ENCODE results near the gene ZBTB21.
"Not testable (repeated sequence)": the region's sequence is repeated elsewhere in the genome, so short reads cannot be mapped to it uniquely, and the experiment has no call there.

The ZBTB21 gene

DNA sequence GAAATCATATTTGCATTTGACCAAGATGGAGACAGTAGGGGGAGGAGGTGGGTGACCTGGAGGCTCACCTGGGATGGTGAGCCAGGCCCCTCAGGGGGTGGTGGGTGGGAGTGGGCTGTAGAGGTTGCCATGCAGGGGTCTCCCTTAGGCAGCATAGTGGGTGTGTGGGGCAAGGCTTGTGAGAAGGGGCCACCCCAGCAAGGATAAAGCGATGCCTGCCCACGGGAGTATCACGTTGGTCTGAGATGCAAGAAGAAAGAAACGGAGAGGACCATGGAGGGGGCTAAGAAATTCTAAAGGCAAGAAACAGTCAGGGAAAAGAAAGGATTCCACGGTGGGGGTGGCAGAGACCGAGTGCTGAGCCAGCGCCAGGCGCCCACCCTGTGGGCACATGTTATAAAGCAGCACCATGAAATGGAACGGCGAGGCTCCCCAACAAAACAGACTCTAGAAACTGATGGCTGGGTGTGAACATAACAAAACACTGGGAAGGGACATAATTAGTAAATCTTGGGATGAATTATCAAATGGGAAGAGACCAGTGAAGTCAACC is 44.6 kb downstream of the ZBTB21 start:
- DNase-seq = no peak

DNA sequence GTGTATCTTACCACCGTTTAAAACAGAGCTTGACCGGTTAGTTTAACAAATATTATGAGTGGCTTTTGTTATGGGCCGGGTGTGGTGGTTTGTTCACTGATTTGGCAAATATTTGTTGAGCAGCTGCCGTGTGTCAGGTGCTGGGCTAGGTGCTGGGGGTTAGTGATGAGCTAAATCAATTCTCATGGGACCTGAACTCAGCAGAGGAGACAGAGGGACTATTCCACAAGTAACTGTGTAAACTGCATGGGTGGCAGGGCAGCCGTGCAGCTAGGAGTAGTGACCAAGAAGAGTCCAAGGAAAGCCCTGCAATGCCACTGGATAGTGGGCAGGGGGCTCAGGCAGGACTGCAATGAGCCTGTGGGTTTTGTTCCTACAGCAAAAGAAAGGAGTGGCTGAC is 45.1 kb downstream of the ZBTB21 start:
- no peak for DNase-seq

DNA sequence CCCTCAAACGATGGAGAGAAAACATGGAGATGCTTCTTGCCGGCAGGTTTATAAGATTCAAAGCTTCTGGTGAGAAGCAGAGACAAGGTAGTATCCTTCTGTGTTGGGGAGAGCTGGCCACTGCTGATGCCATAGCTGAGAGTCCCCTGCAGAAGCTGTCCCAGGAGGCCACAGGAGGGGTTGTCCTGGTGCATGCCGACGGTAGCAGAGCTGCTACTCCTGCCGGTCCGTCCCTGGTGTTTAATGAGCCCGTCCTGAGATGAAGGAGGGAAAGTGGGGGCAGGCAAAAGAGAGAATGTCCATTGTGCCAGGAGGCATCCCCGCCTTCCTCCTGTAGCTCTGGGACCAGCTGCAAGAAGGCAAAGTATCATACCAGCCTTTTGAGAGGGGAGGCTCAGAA is 46.0 kb downstream of the ZBTB21 start:
- no peak for DNase-seq

DNA sequence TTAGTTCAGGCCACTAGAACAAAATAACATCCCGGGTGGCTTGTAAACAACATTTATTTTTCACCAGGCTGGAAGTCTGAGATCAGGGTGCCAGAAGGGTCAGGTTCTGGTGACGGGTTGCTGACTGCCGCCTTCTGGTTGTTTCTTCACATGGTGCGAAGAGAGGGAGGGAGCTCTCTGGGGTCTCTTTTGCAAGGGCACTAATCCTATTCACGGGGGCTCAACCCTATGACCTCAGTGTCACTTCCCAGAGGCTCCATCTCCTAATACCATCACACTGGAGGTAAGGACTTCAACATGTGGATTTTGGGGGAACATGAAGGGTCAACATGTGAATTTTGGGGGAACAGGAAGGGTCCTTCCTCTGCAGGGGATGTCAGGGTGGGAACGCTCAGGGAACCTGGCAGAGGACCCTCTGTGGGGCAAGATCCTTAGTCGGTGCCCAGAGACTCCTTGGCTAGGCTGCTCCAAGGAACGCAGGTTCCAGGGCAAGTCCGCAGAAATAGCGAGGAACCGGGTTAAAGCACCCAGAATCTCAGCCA is 47.7 kb downstream of the ZBTB21 start:
- DNase-seq = no peak

DNA sequence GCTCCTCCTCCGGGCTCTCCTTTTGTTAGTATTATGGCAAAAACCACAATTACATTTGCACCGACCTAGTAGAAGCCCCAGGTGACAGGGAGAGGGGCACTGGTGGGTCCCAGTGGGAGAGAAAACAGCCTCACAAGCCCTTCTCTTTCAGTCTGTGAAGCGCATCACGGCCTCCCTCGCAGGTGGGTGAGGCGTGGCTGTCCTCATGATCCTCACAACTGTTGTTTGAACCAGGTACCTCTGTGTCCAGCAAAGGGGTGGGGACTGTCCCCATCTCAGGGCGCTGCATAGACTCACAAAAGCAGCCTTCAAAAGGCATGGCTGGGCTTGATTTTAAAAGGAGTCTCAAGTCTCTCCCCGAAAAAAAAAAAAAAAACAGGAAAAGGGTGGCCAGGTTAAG is 48.4 kb downstream of the ZBTB21 start:
- no peak for DNase-seq

DNA sequence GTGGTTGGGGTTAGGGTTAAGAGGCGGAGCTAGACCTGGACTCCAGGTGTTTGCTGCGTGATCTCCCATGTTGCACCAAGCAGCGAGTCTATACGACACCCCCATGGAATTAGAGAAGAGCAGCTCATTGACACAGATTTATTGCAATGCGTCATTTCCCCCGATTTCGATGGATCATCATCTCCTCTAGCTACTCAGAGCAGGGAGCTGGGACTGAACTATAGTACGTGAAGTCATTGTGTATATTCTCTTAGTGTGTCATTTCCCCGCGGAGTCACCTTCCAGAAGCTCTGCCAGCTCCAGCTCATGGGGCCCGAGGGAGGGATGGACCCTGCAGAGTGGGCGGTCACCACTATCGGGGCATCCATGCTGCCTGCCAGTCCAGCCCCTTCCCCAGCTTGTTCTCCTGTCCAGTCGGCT is 48.9 kb downstream of the ZBTB21 start:
- peak; percentile 62 for DNase-seq

DNA sequence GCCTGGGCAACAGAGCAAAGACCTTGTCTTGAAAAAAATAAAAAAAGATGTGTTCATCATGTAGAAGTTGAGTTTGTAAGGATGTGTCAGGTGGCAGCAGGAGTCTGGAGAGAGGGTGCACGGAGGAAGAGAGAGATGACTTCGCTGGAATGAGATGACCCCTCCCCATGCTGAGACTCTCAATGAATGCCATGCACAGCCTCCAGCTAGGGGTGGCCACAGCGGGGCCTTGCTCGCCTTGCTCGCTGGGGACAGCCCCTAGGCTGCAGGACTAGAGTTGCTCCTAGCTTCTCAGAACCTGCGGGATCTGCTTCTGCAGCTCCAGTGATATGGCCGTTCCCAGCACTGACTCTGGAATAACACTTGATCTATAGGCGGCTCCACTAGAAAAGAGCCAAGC is 49.8 kb downstream of the ZBTB21 start:
- DNase-seq = peak; percentile 27

DNA sequence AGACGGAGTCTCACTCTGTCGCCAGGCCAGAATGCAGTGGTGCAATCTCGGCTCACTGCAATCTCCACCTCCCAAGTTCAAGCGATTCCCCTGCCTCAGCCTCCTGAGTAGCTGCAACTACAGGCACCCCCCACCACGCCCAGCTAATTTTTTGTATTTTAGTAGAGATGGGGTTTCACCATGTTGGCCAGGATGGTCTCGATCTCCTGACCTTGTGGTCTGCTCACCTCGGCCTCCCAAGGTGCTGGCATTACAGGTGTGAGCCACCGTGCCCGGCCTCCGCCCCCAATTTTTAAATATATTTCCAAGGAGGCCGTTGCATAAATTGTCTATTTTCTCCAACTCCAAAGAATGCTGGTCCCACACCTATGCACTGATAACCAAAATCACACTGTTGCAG is 50.5 kb downstream of the ZBTB21 start:
- not testable (repeated sequence) for DNase-seq

DNA sequence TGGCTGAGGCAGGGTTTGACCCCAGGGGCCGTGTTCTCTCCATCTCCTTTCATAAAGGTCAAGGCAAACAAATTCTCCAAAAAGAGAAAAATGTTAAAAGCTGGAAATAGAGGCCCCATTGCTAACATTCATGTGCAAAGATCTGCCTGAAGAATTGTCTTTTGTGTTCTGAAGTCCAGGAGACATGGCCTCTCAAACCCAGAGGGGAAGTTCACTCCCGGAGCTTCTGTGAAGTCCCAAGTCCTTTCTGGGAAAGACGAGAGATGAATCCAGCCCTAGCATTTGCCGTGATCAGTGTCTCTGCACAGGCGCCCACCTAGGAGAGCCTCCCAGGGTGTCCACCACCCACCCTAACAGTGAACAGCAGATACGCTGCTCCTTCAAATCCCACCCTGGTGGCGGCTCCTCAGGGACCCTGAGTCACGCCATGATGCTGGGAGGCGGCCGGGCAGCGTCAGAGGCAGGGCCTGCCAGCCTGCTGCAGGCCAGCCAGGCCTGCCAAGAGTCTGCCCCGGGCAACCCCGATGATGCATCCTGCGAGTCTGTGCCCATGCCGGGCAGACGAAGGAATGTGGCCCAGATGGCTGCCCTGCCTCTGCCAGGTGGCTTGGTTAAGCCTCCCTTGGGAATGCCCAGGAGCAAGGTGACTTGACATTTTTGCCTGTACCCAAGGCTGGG is 51.1 kb downstream of the ZBTB21 start:
- DNase-seq = no peak

DNA sequence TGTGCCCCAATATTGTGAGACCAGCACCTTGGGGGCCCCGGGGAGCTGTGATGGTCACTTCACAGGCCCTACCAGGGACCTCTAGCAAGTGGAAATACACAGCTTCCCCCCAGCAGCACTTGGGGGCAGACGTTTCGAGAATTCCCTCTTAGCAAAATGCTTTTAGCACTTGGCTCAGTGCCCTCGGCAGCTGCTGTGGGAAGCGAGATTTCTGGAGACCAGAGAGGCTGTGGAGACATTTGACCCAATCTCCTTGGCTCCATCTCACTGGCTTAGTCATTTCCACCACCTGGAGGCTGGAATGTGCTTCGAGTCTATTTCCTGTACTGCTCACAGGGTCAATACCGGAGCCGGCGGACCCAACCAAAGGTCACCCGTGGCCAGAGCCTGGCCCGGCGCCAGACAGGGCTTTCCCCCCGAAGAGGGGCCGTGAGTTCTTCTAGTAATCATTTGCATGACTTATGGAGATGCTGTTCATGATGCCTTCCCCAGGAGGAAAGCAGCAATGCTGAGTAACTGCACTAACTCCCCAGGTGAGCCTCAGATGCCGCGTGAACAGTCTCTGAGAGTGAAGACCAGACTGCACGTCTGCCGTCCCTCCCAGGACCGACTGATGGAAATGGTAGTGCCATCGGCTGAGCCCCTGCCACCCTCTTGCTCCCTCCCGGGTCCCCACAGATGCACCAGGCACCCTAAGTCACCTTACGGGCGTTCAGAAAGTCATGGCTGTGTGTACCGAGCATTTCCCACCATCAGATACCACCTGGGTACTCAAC is 52.0 kb downstream of the ZBTB21 start:
- DNase-seq = peak; percentile 93

DNA sequence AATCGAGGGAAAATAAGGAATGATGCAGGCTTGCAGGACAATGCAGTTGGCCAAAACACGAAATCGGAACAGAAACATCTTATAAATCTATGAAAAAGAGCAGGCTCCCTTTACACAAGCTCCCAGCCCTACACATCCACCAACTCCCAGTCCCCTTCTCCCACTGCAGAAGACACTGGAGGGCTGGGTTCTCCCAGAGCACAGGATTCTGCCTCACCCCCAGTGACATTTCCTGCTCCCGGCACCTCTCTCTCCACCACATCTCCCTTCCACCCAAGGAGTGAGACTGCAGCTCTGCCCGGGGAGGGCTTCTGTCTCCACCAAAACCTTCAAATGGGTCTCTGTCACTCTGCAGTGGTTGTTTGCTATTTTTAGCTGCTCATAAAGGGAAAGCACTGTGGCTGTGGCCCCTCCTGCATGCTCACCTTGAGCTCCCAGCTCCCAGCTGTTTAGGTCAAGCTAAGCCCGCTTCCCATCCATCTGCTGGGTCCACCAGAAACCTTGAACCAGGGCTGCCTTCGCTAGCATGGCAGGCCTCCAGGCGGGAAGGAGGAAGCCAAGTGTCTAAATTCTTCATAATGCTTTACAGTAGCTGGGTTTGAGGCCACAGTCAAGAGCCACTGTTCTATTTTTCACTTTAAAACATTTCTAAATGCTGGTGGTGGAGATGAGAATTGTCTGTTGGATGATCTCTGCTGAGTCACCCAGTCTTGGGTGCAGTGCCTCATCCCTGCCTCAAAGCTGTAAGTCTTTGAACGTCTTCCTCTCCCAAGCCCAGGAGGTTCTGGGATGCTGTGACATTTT is 53.0 kb downstream of the ZBTB21 start:
- peak; percentile 79 for DNase-seq

DNA sequence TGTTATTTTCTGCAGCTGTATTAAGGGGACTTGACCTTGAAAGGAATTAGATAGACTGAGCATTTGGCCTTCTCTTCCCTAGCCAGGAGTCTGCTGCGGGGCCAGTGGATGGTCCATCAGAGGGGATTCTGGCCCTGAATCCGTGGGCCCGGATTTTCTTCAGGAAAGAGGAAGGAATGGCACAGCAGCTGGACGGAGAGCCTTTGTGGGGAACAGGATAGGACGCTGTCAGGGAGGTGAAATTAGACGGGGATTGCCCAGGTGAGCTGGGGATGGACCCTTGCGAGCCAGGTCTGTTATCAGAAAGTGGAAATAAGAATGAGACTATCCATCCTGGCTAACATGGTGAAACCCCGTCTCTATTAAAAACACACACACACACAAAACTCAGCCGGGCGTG is 54.6 kb downstream of the ZBTB21 start:
- no peak for DNase-seq

DNA sequence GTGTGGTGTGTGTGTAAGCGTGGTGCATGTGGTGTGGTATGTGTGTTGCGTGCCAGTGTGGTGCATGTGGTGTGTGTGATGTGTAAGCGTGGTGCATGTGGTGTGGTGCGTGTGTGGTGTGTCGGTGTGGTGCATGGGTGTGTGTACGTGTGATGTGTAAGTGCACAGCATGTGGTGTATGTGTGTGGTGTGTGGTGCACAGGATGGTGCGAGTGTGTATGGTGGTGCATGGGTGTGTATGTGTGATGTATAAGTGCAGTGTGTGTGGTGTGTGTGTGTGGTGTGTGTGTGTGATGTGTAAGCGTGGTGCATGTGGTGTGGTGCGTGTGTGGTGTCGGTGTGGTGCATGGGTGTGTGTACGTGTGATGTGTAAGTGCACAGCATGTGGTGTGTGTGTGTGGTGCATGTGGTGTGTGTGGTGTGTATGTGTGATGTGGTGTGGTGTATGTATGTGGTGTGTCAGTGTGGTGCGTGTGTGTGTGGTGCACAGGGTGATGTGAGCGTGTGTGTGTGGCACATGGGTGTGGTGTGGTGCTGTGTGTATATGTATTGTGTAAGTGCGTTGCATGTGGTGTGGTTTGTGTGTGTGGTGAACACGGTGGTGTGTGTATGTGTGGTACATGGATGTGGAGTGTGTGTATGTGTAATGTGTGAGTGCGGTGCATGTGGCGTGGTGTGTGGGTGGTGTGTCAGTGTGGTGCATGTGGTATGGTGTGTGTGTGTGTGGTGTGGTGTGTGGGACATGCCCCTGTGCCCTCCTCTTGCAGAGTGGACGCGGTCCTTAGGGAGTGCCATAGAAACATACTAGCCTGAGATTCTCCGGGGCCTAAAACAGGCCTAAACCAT is 55.3 kb downstream of the ZBTB21 start:
- no peak for DNase-seq

DNA sequence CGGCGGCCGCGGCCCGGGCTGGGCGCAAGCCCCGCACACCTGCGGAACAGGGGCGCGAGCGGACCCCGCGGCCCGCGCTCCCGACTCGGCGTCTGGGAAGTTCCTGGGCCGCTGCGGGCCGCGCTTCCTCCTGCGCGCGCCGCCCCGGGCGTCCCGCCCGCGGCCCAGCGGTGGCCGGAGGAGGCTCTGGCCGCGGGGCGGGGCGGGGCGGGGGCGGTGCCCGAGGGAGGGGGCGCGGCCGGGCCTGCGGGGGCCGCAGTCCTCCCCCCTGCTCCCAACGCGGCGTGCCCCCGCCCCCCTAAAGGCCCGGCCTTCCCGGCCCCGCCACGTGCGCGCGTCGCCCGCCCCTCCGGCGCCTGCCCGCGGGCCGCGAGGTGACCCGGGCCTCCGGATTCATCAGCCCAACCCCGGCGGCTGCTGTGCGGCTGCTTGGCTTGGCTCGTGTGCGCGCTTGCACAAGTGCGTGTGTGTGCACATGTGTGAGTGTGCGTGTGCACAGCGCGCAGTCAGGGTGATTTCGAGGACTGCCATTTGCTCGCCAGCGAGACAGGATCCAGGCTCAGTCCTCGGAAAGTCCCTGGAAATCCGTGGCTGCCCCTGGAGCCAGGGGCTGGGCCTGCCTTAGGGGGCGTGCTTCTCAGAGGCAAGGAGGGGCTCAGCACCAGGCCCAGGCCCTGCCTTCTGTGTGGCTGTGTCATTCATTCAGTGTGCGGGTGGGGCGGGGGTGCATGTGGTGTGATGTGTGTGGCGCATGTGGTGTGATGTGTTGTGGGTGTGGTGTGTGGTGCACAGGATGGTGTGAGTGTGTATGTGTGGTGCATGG is 56.1 kb downstream of the ZBTB21 start, which contains the start of gene C2CD2:
Gene C2CD2, minus strand, starts transcription at position 188 of the 823 bp plus-strand sequence. CDS start 370 bp downstream, outside the sequence.
- peak; percentile 87 for DNase-seq

DNA sequence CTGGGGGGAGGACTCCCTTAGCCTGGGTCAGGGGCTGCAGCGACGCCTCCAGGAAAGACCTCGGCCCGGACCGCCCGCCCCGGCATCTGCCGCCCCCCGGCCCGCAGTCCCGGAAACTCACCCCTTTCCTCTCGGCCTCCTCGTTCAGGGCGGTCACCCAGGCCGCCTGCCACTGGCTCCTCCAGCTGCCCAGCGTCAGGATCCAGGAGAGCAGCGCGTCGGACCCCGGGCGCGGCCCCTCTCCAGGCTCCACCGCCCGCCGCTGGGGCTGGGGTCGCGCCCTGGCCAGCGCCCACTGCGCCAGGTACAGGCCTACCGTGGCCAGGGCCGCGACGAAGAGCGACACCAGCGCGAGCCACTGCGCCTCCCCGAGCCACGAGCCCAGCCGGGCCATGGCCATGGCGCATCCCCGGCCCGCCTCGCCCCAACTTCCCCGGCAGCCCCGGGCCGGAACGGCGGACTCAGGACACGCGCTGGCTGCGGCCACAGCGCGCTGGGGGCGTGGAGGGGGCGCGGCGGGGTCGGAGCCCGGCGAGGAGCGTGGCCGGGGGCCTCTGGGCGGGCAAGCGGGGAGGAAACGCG is 56.8 kb downstream of the ZBTB21 start:
- peak; percentile 59 for DNase-seq

DNA sequence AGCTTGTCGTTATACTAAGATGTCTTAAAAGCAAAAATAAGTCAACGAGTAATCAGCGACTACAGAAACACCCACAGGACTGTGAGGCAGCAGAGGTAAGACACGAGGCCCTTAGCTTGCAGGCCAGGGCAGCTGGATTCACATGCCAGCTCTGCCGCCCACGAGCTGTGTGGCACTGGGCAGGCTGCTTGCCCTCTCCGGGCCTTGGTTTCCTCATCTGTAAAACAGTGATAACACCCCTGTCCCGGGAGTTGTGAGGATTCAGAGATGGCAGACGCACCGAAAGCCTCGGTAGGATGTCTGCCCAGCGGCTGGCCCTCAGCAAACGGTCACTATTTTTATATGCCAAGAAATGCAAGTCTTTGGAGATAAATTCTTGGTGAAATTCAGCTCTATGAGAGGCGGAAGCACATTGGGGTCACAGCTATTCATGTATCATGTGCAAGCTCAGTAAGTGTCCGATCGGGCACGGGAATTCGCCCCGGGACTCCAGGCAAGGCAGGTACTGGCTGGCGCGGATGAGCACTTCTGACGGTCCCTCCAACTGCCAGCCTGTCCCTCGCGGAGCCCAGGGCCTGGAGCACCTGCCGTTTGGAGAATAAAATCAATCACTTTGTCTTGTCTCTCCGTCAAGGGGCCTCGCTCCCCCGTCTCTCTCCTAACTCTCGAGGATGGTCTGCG is 57.5 kb downstream of the ZBTB21 start:
- DNase-seq = peak; percentile 59

DNA sequence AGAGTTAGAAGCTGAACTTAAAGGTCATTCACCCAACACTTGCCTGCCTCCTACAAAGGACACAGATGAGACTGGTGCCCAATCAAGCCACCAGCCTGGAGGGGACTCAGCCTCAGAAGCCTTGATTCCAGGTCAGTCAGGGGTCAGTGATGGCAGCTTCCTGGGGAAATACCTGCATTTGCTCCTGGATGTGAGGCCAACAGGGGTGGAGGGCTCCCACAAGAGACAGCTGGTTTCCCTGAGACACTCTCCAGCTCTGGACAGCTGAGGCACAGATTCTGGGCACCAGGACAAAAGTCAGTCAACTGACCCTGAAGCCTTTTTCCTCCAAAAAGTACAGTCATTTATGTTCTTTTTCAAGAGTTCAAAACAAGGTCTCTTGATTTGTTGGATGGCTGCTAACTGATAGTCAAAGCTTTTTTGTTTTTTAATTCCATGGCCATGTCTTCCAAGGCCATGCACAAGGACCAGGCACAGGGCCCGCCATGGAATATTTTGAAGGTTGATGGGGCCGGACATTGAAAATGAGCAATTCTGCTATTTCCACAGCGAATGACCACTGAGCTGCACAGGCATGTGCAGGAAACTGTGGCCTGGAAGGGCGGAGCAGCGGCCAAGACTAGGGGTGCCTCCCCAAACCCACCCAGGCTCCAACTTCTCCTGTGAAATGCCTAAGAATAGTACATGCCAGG is 58.1 kb downstream of the ZBTB21 start:
- DNase-seq = no peak

DNA sequence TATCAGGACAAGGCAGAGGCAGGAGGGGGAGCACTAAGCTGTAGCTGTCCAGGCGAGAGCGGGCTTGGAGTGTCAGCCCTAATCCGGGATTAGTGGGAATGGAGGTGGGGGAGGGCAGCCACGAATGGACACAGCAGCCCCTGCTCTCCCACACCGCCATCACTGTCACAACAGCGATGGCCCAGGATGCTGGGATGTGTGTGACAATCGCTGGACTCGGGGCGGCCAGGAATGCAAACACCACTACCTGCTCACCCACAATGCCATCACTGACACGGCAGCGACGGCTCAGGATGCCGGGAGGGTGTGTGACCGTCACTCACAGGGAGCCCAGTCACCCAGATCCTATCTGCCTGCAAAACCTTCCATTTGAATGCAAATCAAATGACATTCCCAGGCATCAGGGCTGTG is 59.2 kb downstream of the ZBTB21 start:
- DNase-seq = peak; percentile 94

DNA sequence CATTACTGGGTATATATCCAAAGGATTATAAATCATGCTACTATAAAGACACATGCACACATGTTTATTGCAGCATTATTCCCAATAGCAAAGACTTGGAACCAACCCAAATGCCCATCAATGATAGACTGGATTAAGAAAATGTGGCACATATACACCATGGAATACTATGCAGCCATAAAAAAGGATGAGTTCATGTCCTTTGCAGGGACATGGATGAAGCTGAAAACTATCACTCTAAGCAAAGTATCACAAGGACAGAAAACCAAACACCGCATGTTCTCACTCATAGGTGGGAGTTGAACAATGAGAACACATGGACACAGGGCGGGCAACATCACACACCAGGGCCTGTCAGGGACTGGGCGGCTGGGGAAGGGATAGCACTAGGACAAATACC is 60.5 kb downstream of the ZBTB21 start:
- not testable (repeated sequence) for DNase-seq
